A549 (cell line): Measurements from ENCODE around the gene ZNF438. TPM values are rescaled to one million over a fixed set of nuclear protein-coding genes. Genes with fewer than 3 reads are reported as not detected.

Source experiments
- ATAC-seq, 2 experiments: fragments of 200-7000 bp in 1 of 2; fragments of >200 bp in 1 of 2; cut with Nextera tagmentation in 1 of 2; cut with Tn5 transposase in 1 of 2; 3 replicates each; pipeline versions ENCODE4 v1.8.0 to v1.9.1; 2018 to 2020; ENCODE audit warnings: mild to moderate bottlenecking in 1 of 2, moderate library complexity in 1 of 2
- CTCF ChIA-PET: fragments of 300-600 bp; sonication (Branson Sonifier 250); formaldehyde crosslinking; extraction: SDS; loops from one replicate; lab custom pipeline; 2021; ENCODE audit warnings: antibody characterized with exemption, inconsistent platforms; lab: Yijun Ruan, JAX
- POLR2A ChIA-PET: fragments of 350-600 bp; formaldehyde crosslinking; extraction: SDS; loops from one replicate; lab custom pipeline; 2021; ENCODE audit warnings: antibody characterized with exemption, inconsistent platforms; lab: Yijun Ruan, JAX
- DNase-seq, 2 experiments: peaks; one replicate each; pipeline versions ENCODE4 v3.0.0 to v3.0.0-alpha.2; 2011 to 2016; ENCODE audit warnings: low read depth in 1 of 2, low spot score in 1 of 2
- FAIRE-seq: peaks from 2 replicates; lab custom pipeline; 2011; peaks lifted over from hg19 to GRCh38; lab: Jason Lieb, UNC
- H3K27ac ChIP-seq, 2 experiments: fragments of >200 bp; sonication (Bioruptor Twin); formaldehyde crosslinking; 3 replicates each; pipeline ENCODE4 v1.5.1; 2016 to 2017
- H3K4me1 ChIP-seq: fragments of >200 bp; sonication (Bioruptor Twin); formaldehyde crosslinking; 3 replicates; pipeline ENCODE4 v1.6.1; 2016
- H3K4me2 ChIP-seq: fragments of >200 bp; sonication (Bioruptor Twin); formaldehyde crosslinking; 3 replicates; pipeline ENCODE4 v1.6.1; 2016
- H3K4me3 ChIP-seq: fragments of >200 bp; sonication (Bioruptor Twin); formaldehyde crosslinking; 3 replicates; pipeline ENCODE4 v1.5.1; 2016
- H3K9me3 ChIP-seq: fragments of >200 bp; sonication (Bioruptor Twin); formaldehyde crosslinking; 3 replicates; pipeline ENCODE4 v1.6.1; 2016
- CBX2 ChIP-seq: fragments of 200-600 bp; sonication (generic); IDR thresholded peaks from 2 replicates; pipeline ENCODE4 v1.6.1; 2016; ENCODE audit warnings: low read depth, mild to moderate bottlenecking, borderline replicate concordance
- CEBPB ChIP-seq, 2 experiments: fragments of >200 bp in 1 of 2; sonication (Bioruptor Twin) in 1 of 2; formaldehyde crosslinking in 1 of 2; IDR thresholded peaks; 2 replicates each; pipeline ENCODE4 v1.6.1; 2012 to 2016
- CHD2 ChIP-seq: fragments of 150-350 bp; IDR thresholded peaks from 2 replicates; pipeline ENCODE4 v1.6.1; 2014; ENCODE audit warnings: low read length; ENCODE audit not compliant: partially characterized antibody
- CHD4 ChIP-seq: fragments of 200-600 bp; sonication (generic); IDR thresholded peaks from 2 replicates; pipeline ENCODE4 v1.6.1; 2016; ENCODE audit warnings: antibody characterized with exemption, mild to moderate bottlenecking, borderline replicate concordance
- EHF ChIP-seq: fragments of 250-450 bp; sonication (Bioruptor Pico); IDR thresholded peaks from 2 replicates; pipeline ENCODE4 v1.5.0; 2020; ENCODE audit warnings: mild to moderate bottlenecking
- EHMT2 ChIP-seq: fragments of 200-600 bp; sonication (generic); IDR thresholded peaks from 2 replicates; pipeline ENCODE4 v1.6.1; 2016; ENCODE audit warnings: antibody characterized with exemption, low read depth, mild to moderate bottlenecking, moderate library complexity
- ESRRA ChIP-seq: fragments of 150-350 bp; IDR thresholded peaks from 2 replicates; pipeline ENCODE4 v1.6.1; 2014; ENCODE audit warnings: mild to moderate bottlenecking, low read length, borderline replicate concordance
- FOSB ChIP-seq: fragments of 250-450 bp; sonication (Bioruptor Pico); IDR thresholded peaks from 2 replicates; pipeline ENCODE4 v1.5.0; 2020; ENCODE audit warnings: mild to moderate bottlenecking, moderate library complexity
- FOXS1 ChIP-seq: fragments of 250-450 bp; sonication (Bioruptor Pico); IDR thresholded peaks from 2 replicates; pipeline ENCODE4 v1.5.0; 2020; ENCODE audit warnings: mild to moderate bottlenecking, moderate library complexity
- HOXB13 ChIP-seq: fragments of 250-450 bp; sonication (Bioruptor Pico); IDR thresholded peaks from 2 replicates; pipeline ENCODE4 v1.5.0; 2020; ENCODE audit warnings: low read depth, mild to moderate bottlenecking, moderate library complexity
- NFE2L2 ChIP-seq: fragments of 150-350 bp; conservative IDR thresholded peaks from 2 replicates; pipeline ENCODE4 v1.6.1; 2014; ENCODE audit warnings: low read length
- NR3C1 ChIP-seq: fragments of >200 bp; sonication (Bioruptor Twin); formaldehyde crosslinking; IDR thresholded peaks from 3 replicates; pipeline ENCODE4 v1.6.1; 2017
- PHF8 ChIP-seq: fragments of 200-600 bp; sonication (generic); IDR thresholded peaks from 2 replicates; pipeline ENCODE4 v1.6.1; 2016; ENCODE audit warnings: low read depth, mild to moderate bottlenecking, antibody characterized with exemption, moderate library complexity, borderline replicate concordance
- RAD21 ChIP-seq, 2 experiments: fragments of >200 bp in 1 of 2; sonication (Bioruptor Twin) in 1 of 2; formaldehyde crosslinking in 1 of 2; IDR thresholded peaks in 1 of 2; conservative IDR thresholded peaks in 1 of 2; 2 replicates in 1 of 2; 3 replicates in 1 of 2; pipeline ENCODE4 v1.6.1; 2012 to 2018; ENCODE audit warnings: inconsistent platforms in 1 of 2
- RARB ChIP-seq: fragments of 250-450 bp; sonication (Bioruptor Pico); IDR thresholded peaks from 2 replicates; pipeline ENCODE4 v1.8.0; 2021; ENCODE audit warnings: mild to moderate bottlenecking, moderate library complexity
- RNF2 ChIP-seq: fragments of 200-600 bp; sonication (generic); IDR thresholded peaks from 2 replicates; pipeline ENCODE4 v1.6.1; 2016; ENCODE audit warnings: low read depth, mild to moderate bottlenecking, antibody characterized with exemption, moderate library complexity, borderline replicate concordance
- SMC3 ChIP-seq: fragments of >200 bp; sonication (Bioruptor Twin); formaldehyde crosslinking; IDR thresholded peaks from 3 replicates; pipeline ENCODE4 v1.6.1; 2018; ENCODE audit warnings: inconsistent platforms
- TFCP2L1 ChIP-seq: fragments of 250-450 bp; sonication (Bioruptor Pico); IDR thresholded peaks from 2 replicates; pipeline ENCODE4 v1.5.0; 2021; ENCODE audit warnings: mild to moderate bottlenecking
- ZFP36 ChIP-seq: fragments of 450-650 bp; IDR thresholded peaks from 2 replicates; pipeline ENCODE4 v1.6.1; 2014; ENCODE audit warnings: borderline replicate concordance; ENCODE audit not compliant: partially characterized antibody
- WGBS: methylation state at CpG from one replicate; pipeline ENCODE4 v1.1.6; 2017; ENCODE audit errors: missing lambda C conversion rate; 5-methylcytosine and 5-hydroxymethylcytosine counted together
- polyA plus RNA-seq, 4 experiments: library from polyadenylated mRNA; depleted of rRNA in 3 of 4; stranded (reverse); fragments of >200 nt; fragmentation: RNase III in 1 of 4; extraction: RNeasy Plus Mini Kit Qiagen cat#74134 plus additional on column Dnase treatment in 1 of 4; gene quantifications; 2 replicates in 3 of 4; 3 replicates in 1 of 4; pipeline ENCODE4 v1.2.3, GENCODE V29; 2011 to 2017
- TF ChIP-seq, protein P1 (sequence below): fragments of >200 bp; sonication (Bioruptor Twin); formaldehyde crosslinking; IDR thresholded peaks from 3 replicates; pipeline ENCODE4 v1.6.1; 2016
- TF ChIP-seq, protein P2 (sequence below): fragments of >200 bp; sonication (Bioruptor Twin); formaldehyde crosslinking; IDR thresholded peaks from 3 replicates; pipeline ENCODE4 v1.5.1; 2016
- TF ChIP-seq, protein P3 (sequence below): fragments of 150-350 bp; IDR thresholded peaks from 2 replicates; pipeline ENCODE4 v1.6.1; 2014; ENCODE audit warnings: low read depth, mild to moderate bottlenecking, low read length
- TF ChIP-seq, protein P4 (sequence below): IDR thresholded peaks from 2 replicates; pipeline ENCODE4 v1.6.1; 2012; ENCODE audit warnings: low read depth, borderline replicate concordance
- TF ChIP-seq, protein P5 (sequence below): fragments of 450-650 bp; IDR thresholded peaks from 2 replicates; pipeline ENCODE4 v1.6.1; 2014; ENCODE audit warnings: antibody characterized with exemption

The ZNF438 gene
- polyA plus RNA-seq, 2 of the 4 experiments (the other 2 are of a cell fraction) = 2.2 to 4.5 TPM

DNA sequence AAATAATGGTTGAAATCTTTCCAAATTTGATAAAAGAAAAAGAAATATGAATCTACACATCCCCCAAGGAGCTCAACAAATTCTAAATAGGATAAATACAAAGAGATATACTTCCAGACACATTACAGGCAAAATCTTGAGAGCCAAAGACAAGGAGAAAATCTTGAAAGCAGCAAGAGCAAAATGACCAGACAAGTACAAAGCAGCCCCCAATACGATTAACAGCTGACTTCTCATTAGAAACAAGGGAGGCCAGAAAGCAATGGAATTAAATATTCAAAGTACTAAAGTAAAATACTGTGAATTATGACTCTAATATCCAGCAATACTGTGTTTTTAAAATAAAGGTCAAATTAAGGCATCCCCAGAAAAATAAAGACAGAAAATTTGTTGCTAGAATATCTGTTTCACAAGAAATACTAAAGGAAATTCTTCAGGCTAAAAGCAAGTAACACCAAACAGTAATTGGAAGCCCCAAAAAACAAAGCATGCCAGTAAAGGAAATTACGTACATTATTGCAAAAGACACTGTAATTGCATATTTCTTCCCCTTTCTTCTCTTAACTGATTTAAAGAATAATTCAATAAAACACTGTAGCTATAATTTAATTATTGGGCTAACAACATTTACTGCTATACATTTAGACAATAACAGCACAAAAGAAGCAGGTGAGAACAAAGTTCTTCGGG lies 36.4 kb downstream of the ZNF438 start:
- 79% methylated on average over 3 of the region's 3 CpGs for WGBS

DNA sequence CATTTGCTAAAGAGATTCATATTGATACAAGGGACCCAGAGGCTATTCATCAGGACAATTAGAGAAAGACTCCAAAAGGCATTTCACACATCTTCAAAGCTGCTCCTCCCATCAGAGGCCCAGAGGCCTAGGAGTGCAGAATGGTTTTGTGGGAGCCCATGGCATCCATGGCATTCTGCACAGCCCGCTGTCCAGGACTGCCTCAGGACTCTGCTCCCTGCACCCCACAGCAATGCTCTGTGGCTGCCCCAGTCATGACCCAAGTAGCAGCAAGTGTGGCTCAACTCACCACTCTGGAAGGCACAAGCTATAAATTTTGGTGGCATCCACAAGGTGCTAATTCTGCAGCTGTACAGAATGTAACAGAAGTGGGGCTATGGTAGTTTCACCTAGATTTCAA lies 38.5 kb downstream of the ZNF438 start:
- ATAC-seq (no peak), FAIRE-seq (no peak), DNase-seq (no peak)
- ChIA-PET CTCF (interaction anchor here (1.5 kb wide), 1 partner anchor 39 kb away, joined by 3 read pairs; no protein-coding TSS in a partner anchor), POLR2A (no interaction called here)
- TF ChIP-seq CEBPB (IDR thresholded peaks at IDR 0.05) (no peak), SMC3 (no peak), RARB (CRISPR knock-in tag) (no peak), RAD21 (conservative IDR thresholded peaks at IDR 0.05 in 1 of 2, IDR thresholded peaks at IDR 0.05 in 1 of 2) (no peak), ZFP36 (no peak), EHF (CRISPR knock-in tag) (no peak), FOXS1 (CRISPR knock-in tag) (no peak), HOXB13 (CRISPR knock-in tag) (no peak)
- TF ChIP-seq, protein P1, sequence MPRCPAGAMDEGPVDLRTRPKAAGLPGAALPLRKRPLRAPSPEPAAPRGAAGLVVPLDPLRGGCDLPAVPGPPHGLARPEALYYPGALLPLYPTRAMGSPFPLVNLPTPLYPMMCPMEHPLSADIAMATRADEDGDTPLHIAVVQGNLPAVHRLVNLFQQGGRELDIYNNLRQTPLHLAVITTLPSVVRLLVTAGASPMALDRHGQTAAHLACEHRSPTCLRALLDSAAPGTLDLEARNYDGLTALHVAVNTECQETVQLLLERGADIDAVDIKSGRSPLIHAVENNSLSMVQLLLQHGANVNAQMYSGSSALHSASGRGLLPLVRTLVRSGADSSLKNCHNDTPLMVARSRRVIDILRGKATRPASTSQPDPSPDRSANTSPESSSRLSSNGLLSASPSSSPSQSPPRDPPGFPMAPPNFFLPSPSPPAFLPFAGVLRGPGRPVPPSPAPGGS = no peak
- TF ChIP-seq, protein P2, sequence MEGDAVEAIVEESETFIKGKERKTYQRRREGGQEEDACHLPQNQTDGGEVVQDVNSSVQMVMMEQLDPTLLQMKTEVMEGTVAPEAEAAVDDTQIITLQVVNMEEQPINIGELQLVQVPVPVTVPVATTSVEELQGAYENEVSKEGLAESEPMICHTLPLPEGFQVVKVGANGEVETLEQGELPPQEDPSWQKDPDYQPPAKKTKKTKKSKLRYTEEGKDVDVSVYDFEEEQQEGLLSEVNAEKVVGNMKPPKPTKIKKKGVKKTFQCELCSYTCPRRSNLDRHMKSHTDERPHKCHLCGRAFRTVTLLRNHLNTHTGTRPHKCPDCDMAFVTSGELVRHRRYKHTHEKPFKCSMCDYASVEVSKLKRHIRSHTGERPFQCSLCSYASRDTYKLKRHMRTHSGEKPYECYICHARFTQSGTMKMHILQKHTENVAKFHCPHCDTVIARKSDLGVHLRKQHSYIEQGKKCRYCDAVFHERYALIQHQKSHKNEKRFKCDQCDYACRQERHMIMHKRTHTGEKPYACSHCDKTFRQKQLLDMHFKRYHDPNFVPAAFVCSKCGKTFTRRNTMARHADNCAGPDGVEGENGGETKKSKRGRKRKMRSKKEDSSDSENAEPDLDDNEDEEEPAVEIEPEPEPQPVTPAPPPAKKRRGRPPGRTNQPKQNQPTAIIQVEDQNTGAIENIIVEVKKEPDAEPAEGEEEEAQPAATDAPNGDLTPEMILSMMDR = no peak
- TF ChIP-seq, protein P3, sequence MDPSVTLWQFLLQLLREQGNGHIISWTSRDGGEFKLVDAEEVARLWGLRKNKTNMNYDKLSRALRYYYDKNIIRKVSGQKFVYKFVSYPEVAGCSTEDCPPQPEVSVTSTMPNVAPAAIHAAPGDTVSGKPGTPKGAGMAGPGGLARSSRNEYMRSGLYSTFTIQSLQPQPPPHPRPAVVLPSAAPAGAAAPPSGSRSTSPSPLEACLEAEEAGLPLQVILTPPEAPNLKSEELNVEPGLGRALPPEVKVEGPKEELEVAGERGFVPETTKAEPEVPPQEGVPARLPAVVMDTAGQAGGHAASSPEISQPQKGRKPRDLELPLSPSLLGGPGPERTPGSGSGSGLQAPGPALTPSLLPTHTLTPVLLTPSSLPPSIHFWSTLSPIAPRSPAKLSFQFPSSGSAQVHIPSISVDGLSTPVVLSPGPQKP = no peak
- no peak overlapping the region for H3K4me2 ChIP-seq
- WGBS = 100% methylated on average over 1 of the region's 1 CpG
- peaks cover 21% of the 10 kb centered on the region for H3K9me3 ChIP-seq
- no peak overlapping the region for H3K4me3 ChIP-seq
- H3K4me1 ChIP-seq = no peaks in the 10 kb centered on the region
- H3K27ac ChIP-seq = no peak overlapping the region

More for the DNA sequence above, 36.4 kb downstream of the ZNF438 start:
- ATAC-seq = no peak
- H3K4me3 ChIP-seq = no peak overlapping the region
- no peak overlapping the region for H3K27ac ChIP-seq
- POLR2A ChIA-PET = no interaction called here
- TF ChIP-seq, protein P4, sequence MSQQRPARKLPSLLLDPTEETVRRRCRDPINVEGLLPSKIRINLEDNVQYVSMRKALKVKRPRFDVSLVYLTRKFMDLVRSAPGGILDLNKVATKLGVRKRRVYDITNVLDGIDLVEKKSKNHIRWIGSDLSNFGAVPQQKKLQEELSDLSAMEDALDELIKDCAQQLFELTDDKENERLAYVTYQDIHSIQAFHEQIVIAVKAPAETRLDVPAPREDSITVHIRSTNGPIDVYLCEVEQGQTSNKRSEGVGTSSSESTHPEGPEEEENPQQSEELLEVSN = no peak
- TF ChIP-seq CBX2 (no peak), ESRRA (no peak), NR3C1 (no peak), PHF8 (no peak), FOSB (CRISPR knock-in tag) (no peak), NFE2L2 (no peak), CHD4 (no peak), EHMT2 (no peak), TFCP2L1 (CRISPR knock-in tag) (no peak), RNF2 (no peak), CHD2 (no peak)
- TF ChIP-seq, protein P1 = no peak
- TF ChIP-seq, protein P5, sequence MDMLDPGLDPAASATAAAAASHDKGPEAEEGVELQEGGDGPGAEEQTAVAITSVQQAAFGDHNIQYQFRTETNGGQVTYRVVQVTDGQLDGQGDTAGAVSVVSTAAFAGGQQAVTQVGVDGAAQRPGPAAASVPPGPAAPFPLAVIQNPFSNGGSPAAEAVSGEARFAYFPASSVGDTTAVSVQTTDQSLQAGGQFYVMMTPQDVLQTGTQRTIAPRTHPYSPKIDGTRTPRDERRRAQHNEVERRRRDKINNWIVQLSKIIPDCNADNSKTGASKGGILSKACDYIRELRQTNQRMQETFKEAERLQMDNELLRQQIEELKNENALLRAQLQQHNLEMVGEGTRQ = no peak
- peaks cover 16% of the 10 kb centered on the region for H3K4me1 ChIP-seq
- FAIRE-seq = no peak
- no peak overlapping the region for H3K4me2 ChIP-seq
- CTCF ChIA-PET = interaction anchor here (0.6 to 1.6 kb wide), 2 partner anchors 185 to 355 kb away, joined by 3 read pairs; no protein-coding TSS in a partner anchor
- H3K9me3 ChIP-seq = peaks cover 21% of the 10 kb centered on the region
- DNase-seq = no peak
